GM13976 (cell line): ENCODE measurements around the gene UCKL1.
A peak's percentile ranks its signal among the peaks of the same experiment; 100 is the strongest.

Experiments
- DNase-seq: peaks from one replicate; pipeline ENCODE4 v3.0.0; 2012; ENCODE audit warnings: low spot score
- CTCF ChIP-seq: IDR thresholded peaks from 2 replicates; pipeline ENCODE4 v1.5.1; 2012; ENCODE audit warnings: borderline replicate concordance, mild to moderate bottlenecking; ENCODE audit not compliant: insufficient read depth; ENCODE audit errors: extremely low read depth, missing control alignments, control extremely low read depth
- in situ Hi-C: fragments of 300-500 bp; cut with MboI; formaldehyde crosslinking; loops from one replicate; pipeline ENCODE4 v1.12.0; 2022; ENCODE audit warnings: low sequenced_read_pairs, mixed read lengths, inconsistent platforms; ENCODE audit not compliant: unreplicated experiment

UCKL1 gene

GRCh38 chr20:63913768-63914167, 42.4 kb downstream of the UCKL1 start:
- TF ChIP-seq CTCF, result no peak
- in situ Hi-C loops, result no loop called here

GRCh38 chr20:63911176-63911575, 45.0 kb downstream of the UCKL1 start:
- in situ Hi-C loops, result no loop called here
- DNase-seq, result no peak
- TF ChIP-seq CTCF, result no peak

More at GRCh38 chr20:63913768-63914167, 42.4 kb downstream of the UCKL1 start:
- DNase-seq, result no peak

GRCh38 chr20:63908008-63908682, 48.1 kb downstream of the UCKL1 start:
- TF ChIP-seq CTCF, result no peak
- in situ Hi-C loops, result no loop called here
- DNase-seq, result peak; percentile 48

- no peak for TF ChIP-seq CTCF
- DNase-seq, result no peak
- in situ Hi-C loops, result no loop called here
Observed at GRCh38 chr20:63903796-63904561, 52.2 kb downstream of the UCKL1 start.

GRCh38 chr20:63900413-63900812, 55.8 kb downstream of the UCKL1 start:
- no peak for DNase-seq
- TF ChIP-seq CTCF, result no peak
- in situ Hi-C loops, result no loop called here

GRCh38 chr20:63898882-63899558, 57.2 kb downstream of the UCKL1 start:
- no peak for TF ChIP-seq CTCF
- no peak for DNase-seq
- in situ Hi-C loops, result no loop called here
